ENCODE results near the gene TTI1.

Gene TTI1

DNA sequence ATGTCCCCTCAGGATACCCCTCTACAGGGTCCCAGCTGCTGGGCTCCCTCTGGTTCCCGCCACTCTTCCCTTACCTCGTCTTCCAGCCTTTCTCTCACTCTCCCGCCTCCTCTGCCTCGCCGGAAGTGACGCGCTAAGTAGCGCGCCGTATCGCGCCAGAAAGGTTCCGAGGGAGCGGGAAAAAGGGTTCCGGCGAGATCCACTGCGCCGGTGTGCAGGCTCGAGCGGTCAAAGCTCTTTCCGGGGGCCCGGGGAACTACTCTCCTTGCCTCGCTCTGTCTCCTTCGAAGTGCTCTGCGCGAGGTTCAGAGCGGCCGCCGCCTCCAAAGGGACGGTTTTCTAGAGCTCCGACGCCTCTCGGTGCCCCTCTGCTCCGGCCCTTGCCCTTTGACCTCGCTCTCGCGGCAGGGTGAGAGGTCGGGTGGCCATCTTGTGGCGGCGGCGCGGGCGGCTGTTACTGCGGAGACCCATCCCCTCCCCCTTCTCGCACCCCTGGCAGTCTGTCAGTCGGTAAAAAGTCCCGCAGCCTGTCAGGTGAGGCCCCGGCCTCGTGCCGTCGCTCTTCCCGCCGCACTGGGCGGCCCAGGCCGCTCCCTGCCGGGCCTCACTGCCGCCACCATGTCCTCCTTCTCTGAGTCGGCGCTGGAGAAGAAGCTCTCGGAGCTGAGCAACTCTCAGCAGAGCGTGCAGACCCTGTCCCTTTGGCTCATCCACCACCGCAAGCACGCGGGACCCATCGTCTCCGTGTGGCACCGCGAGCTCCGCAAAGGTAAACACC, at the start of gene TTI1, which contains the start of gene RPRD1B:
TTI1 (minus strand) TSS at position 127 of the 778 bp plus-strand sequence. CDS start 19,640 bp downstream, outside the sequence.
RPRD1B (plus strand) TSS at position 417 of the 778 bp plus-strand sequence; CDS start at position 619, 202 bp downstream.
- peak; percentile 74 to 78 for DNase-seq (ENCODE audit: low read depth in 2 of 2)

GRCh38 chr20:38082894-38083293, 49.6 kb upstream of the TTI1 start:
- no peak for DNase-seq (ENCODE audit: low read depth in 2 of 2)

GRCh38 chr20:38081575-38081974, 48.3 kb upstream of the TTI1 start:
- DNase-seq (ENCODE audit: low read depth in 2 of 2): no peak

- DNase-seq (ENCODE audit: low read depth in 2 of 2): no peak
These were observed 46.1 kb upstream of the TTI1 start for GRCh38 chr20:38079353-38079752.

- no peak for DNase-seq (ENCODE audit: low read depth in 2 of 2)
These were observed 44.8 kb upstream of the TTI1 start for GRCh38 chr20:38078084-38078483.

- no peak for DNase-seq (ENCODE audit: low read depth in 2 of 2)
These were observed 43.3 kb upstream of the TTI1 start for GRCh38 chr20:38076548-38076947.

DNA sequence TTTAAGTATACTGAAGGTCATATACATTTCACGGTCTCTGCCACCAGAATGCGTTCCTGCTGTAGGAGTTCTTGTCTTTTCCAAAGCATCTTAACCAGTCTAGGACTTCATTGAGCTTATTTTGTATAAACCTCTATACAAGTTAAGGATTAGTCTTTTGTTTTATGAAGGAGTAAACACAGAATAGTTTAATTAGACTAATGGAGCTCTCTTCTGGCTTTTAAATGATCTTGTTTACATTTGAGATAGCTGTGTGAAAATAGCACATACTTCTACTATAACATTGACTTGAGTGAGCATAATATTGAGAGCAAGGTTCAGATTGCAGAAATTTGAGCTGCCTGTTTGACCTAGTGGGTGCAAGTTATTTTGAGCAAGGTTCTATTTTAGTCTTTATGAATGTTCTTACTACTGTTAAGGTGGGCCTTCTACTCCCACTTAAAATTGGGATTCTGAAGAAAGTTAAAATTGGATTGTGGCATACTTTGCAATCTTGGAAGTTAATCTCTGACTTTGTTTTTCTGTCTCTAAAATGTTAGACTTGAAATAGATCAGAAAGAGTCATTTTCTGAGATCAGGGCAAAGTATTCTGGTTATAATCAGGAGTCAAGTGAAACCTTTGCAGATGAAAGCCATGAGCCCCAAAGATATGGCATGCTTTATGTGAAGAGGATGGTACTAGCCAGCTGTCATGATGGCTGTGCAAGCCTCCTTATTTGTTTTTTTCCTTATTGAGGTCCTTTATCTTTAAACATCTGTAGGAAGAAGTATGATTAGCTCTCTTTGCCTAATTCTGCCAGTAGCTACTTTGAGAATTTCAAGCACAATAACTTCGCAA, 42.1 kb upstream of the TTI1 start:
- DNase-seq (ENCODE audit: low read depth in 2 of 2): no peak

DNA sequence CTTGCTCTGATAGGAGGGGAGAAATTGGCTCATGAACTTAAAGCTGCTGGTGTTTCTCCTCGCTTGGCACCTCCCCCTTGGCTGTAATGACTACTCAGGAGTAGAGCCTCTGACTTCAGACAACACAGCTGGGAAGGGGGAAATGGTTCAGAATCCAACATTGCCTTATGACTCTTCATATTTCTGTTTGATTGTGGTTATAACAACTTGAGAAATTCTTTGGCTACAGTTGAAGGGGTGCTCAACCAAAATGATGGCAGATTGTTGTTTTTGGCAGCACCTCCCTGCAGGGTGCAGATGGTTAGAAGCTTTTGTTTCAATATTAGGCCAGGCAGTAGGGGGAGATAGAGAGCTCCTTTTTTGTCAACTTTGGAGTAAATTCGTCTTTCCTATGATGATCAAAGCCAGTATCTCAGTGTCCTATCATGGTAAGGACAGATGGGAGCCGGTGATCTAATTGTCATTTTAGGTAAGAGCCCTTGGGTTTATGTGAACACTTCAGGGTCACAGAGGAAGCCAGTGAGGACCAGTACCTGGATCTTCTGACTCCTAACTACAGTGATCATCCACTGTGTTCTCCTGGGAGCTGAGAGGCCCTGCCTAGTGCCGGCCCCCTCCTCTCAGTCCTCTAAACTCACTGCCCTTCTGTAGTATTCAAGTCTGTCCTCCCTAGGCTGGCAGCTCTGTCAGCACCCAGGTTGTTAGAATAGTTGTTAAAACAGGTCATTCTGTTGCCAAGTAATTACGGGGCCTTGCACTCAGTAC, 40.2 kb upstream of the TTI1 start:
- DNase-seq (ENCODE audit: low read depth in 2 of 2): no peak

GRCh38 chr20:38072898-38073297, 39.6 kb upstream of the TTI1 start:
- no peak for DNase-seq (ENCODE audit: low read depth in 2 of 2)

DNA sequence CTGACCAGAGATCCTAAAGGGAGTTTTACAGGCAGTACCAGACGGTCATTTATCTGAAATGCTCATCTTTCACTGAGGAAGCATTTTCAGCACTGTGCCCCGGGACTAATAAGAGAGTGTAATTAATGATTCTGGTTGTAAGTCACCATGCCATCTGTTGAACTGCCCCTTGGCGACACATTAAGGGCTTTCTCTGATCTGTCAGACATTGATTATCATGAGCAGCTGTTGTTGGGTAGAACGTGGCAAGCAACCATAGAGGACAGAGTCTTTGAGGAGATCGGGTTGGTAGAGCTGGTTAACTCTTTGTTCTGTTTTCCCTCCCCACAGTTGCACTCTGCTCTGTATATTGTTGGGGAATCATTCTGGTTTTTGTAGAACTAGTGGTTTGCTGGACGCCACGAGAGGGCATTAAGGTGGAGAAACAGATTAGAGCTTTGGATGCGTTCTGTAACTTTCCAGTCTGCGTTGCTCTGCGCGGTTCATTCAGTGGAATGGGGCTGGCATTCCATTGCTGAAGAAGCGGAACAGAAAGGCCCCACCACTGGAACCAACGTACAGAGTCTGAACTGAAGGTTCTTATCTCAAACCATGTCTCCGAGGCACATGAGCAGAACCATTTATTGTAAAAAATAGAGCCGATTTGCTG, 34.6 kb upstream of the TTI1 start:
- no peak for DNase-seq (ENCODE audit: low read depth in 2 of 2)

DNA sequence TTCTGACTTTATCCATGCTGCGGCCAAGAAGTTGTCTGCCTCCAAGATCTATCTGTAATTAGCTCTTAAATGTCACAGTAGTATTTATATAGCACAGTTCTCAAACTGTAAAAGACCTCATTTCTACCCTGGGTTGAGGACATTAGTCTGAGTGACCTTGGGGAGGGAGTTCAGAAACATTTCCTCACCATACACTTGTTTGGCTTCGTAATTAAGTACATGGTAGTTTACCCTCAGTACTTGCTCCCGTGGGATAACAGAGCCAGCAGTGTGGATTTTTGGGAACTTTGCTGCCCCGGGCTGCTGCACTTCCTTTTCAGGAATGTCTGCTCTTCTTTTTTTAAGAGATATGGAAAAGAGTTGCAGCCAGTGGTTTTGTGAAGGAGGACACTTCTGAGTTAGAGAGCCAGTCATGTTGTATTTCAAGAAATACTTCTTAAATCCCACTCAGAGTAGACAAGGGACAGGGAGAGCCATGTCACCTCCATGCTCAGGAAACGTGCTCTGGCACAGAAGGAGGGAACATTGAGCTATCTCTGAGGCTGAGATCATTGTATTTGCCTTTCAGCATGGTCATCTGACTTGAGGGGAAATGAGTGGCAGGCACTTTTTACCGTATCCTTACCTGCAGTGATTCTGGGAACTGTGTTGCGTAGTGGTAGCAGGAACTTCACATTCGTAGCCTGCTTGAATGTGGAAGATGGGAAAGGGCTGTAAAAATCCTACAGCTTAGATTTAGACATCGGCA, 33.9 kb upstream of the TTI1 start:
- no peak for DNase-seq (ENCODE audit: low read depth in 2 of 2)

GRCh38 chr20:38065764-38066375, 32.6 kb upstream of the TTI1 start:
- no peak for DNase-seq (ENCODE audit: low read depth in 2 of 2)

GRCh38 chr20:38063911-38064530, 30.8 kb upstream of the TTI1 start:
- no peak for DNase-seq (ENCODE audit: low read depth in 2 of 2)

GRCh38 chr20:38062890-38063289, 29.6 kb upstream of the TTI1 start:
- DNase-seq (ENCODE audit: low read depth in 2 of 2): no peak

GRCh38 chr20:38061109-38061508, 27.9 kb upstream of the TTI1 start:
- no peak for DNase-seq (ENCODE audit: low read depth in 2 of 2)

- DNase-seq (ENCODE audit: low read depth in 2 of 2): no peak
These were observed 27.3 kb upstream of the TTI1 start for GRCh38 chr20:38060536-38060935.

DNA sequence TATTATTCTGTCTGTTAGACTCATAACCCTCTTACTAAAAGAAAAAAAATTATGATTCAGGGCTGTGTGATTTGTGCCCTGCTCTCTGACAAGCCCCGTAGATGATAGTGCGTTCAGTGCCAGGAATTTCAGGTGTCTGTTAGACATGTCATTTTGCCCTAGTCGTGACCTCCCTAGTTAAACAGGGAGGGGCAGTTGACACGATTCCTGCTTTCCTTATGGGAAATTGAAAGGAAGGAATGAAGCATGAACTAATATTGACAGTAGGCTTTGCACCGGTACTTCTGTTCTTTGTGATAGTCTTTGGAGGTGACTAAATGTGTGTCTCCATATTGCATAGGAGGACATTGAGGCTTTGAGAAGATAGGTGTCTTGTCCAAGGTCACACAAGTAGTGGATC, 26.6 kb upstream of the TTI1 start:
- DNase-seq (ENCODE audit: low read depth in 2 of 2): no peak

DNA sequence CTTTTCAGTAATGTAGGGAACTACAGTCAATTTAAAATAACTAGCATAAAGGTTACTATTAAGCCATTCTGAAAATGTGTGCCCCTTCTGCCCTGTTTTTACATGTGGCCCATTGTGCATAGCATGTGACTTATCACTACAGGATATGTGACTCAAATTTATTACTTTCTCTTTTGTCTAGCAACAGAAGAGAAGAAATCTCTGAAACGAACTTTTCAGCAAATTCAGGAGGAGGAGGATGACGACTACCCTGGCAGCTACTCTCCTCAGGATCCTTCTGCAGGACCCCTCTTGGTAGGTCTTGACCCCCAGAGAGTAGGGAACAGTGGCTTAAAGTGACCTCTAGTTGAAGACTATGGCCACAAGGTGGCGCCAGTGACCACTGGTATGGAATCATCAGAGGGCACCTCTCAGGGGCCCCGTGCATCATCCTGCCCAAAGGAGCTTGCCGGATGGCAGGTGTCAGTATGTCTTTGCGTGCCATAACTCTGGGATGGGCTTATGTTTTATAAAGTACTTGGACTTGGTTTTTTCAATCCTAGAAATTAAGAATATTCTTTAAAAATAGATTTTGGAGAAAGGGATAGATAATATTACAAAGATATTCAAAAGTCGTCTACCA, 24.2 kb upstream of the TTI1 start:
- peak; percentile 50 to 60 for DNase-seq (ENCODE audit: low read depth in 2 of 2)

GRCh38 chr20:38055848-38056247, 22.6 kb upstream of the TTI1 start:
- no peak for DNase-seq (ENCODE audit: low read depth in 2 of 2)

Measured in stimulated activated CD8-positive, alpha-beta memory T cell treated with anti-CD3 and anti-CD28 coated beads, Interleukin-2, amount 100 ng/mL, for 1 hour (primary cell).